ENCODE measurements around the gene MTM1. TPM values are rescaled to one million over a fixed set of nuclear protein-coding genes. Genes with fewer than 3 reads are reported as not detected.

The MTM1 gene
- total RNA-seq, 4 donors from 2014 or later, result 10.5 to 32.7 (median 14.3) TPM

- Histone ChIP-seq H3K4me3 (peak overlapping the region; percentile 38 to 47), H3K36me3 (no peaks in the 10 kb centered on the region), H3K27ac (peak overlapping the region; percentile 74 to 83 (median 80)), H3K27me3 (no peaks in the 10 kb centered on the region), H3K4me1 (peaks cover 0 to 23% (median 5%) of the 10 kb centered on the region in 3 donors), H3K9me3 (no peaks in the 10 kb centered on the region)
- TF ChIP-seq POLR2A (IDR thresholded peaks at IDR 0.05) (no peak), POLR2AphosphoS5 (IDR thresholded peaks at IDR 0.05) (peak; percentile 62)
- peak; percentile 89 for ATAC-seq
- 23% methylated on average over 17 of the region's 54 CpGs; no CpG with 5 or more reads in 1 of the 2 donors for WGBS, 2 donors (ENCODE audit: low coverage in 1 of 2)
Measured at GRCh38 chrX:150547375-150548115, 20.9 kb upstream of the MTM1 start.

GRCh38 chrX:150548251-150548650 lies 20.2 kb upstream of the MTM1 start:
- no peak for ATAC-seq
- Histone ChIP-seq H3K27me3 (no peaks in the 10 kb centered on the region), H3K9me3 (no peaks in the 10 kb centered on the region), H3K4me1 (peaks cover 0 to 23% (median 5%) of the 10 kb centered on the region in 3 donors), H3K36me3 (no peaks in the 10 kb centered on the region), H3K27ac (peak overlapping the region in 3 of 4 donors; percentile 78 to 83 (median 82)), H3K4me3 (peak overlapping the region in 1 of 2 donors; percentile 47)
- WGBS, 2 donors (ENCODE audit: low coverage in 1 of 2), result 0% methylated on average over 1 of the region's 4 CpGs; no CpG with 5 or more reads in 1 of the 2 donors
- no peak for TF ChIP-seq CTCF (IDR thresholded peaks at IDR 0.05)
- TF ChIP-seq EP300 (IDR thresholded peaks at IDR 0.05), result no peak
- no peak for TF ChIP-seq POLR2A (IDR thresholded peaks at IDR 0.05)
- no peak for TF ChIP-seq POLR2AphosphoS5 (IDR thresholded peaks at IDR 0.05)

- 80% methylated on average over 1 of the region's 2 CpGs; no CpG with 5 or more reads in 1 of the 2 donors for WGBS, 2 donors (ENCODE audit: low coverage in 1 of 2)
- no peak for ATAC-seq
- Histone ChIP-seq H3K27ac (no peak overlapping the region), H3K9me3 (no peaks in the 10 kb centered on the region), H3K27me3 (no peaks in the 10 kb centered on the region), H3K4me1 (peaks cover 0 to 23% (median 5%) of the 10 kb centered on the region in 3 donors), H3K4me3 (no peak overlapping the region), H3K36me3 (no peaks in the 10 kb centered on the region)
- TF ChIP-seq POLR2A (IDR thresholded peaks at IDR 0.05), result no peak
- TF ChIP-seq POLR2AphosphoS5 (IDR thresholded peaks at IDR 0.05), result no peak
- TF ChIP-seq EP300 (IDR thresholded peaks at IDR 0.05), result no peak
- no peak for TF ChIP-seq CTCF (IDR thresholded peaks at IDR 0.05)
Measured at GRCh38 chrX:150548684-150549083, 19.7 kb upstream of the MTM1 start.

- H3K9me3 ChIP-seq, result no peaks in the 10 kb centered on the region
- no peak overlapping the region for H3K4me3 ChIP-seq
- H3K36me3 ChIP-seq, result no peaks in the 10 kb centered on the region
- no peak overlapping the region for H3K27ac ChIP-seq
- no peak for ATAC-seq
- H3K27me3 ChIP-seq, result no peaks in the 10 kb centered on the region
- 90% methylated on average over 2 of the region's 3 CpGs; no CpG with 5 or more reads in 1 of the 2 donors for WGBS, 2 donors (ENCODE audit: low coverage in 1 of 2)
- no peak for TF ChIP-seq CTCF (IDR thresholded peaks at IDR 0.05)
- no peak for TF ChIP-seq EP300 (IDR thresholded peaks at IDR 0.05)
- TF ChIP-seq POLR2A (IDR thresholded peaks at IDR 0.05), result no peak
- TF ChIP-seq POLR2AphosphoS5 (IDR thresholded peaks at IDR 0.05), result no peak
- H3K4me1 ChIP-seq, result peaks cover 0 to 13% (median 4%) of the 10 kb centered on the region in 3 donors
Measured at GRCh38 chrX:150551963-150552362, 16.5 kb upstream of the MTM1 start.

GRCh38 chrX:150558424-150558823 lies 10.0 kb upstream of the MTM1 start:
- TF ChIP-seq POLR2AphosphoS5 (IDR thresholded peaks at IDR 0.05) (no peak), POLR2A (IDR thresholded peaks at IDR 0.05) (no peak), CTCF (IDR thresholded peaks at IDR 0.05) (no peak), EP300 (IDR thresholded peaks at IDR 0.05) (no peak)
- H3K27ac ChIP-seq, result no peak overlapping the region
- no peaks in the 10 kb centered on the region for H3K36me3 ChIP-seq
- 20% methylated on average over 1 of the region's 7 CpGs; no CpG with 5 or more reads in 1 of the 2 donors for WGBS, 2 donors (ENCODE audit: low coverage in 1 of 2)
- H3K4me3 ChIP-seq, result no peak overlapping the region
- no peak for ATAC-seq
- H3K4me1 ChIP-seq, result no peaks in the 10 kb centered on the region
- no peaks in the 10 kb centered on the region for H3K9me3 ChIP-seq
- H3K27me3 ChIP-seq, result no peaks in the 10 kb centered on the region

All from gastroesophageal sphincter (tissue), 4 donors.